Muscle of back (tissue), 11 donors: Measurements from ENCODE around the gene DYNLT2B. TPM values are rescaled to one million over a fixed set of nuclear protein-coding genes. Genes with fewer than 3 reads are reported as not detected.
"Not testable (repeated sequence)": the region's sequence is repeated elsewhere in the genome, so short reads cannot be mapped to it uniquely, and the experiment has no call there.

ENCODE experiments used
- DNase-seq, 3 donors: peaks; one replicate each; pipeline versions ENCODE4 v3.0.0 to v3.0.0-alpha.2; 2013
- polyA plus RNA-seq, 10 donors: library from polyadenylated mRNA; unstranded; fragments of 120-200 nt; gene quantifications; one replicate each; pipeline ENCODE4 v1.2.1, GENCODE V29; 2013; ENCODE audit not compliant: insufficient read length in 10 of 10

DYNLT2B gene
- polyA plus RNA-seq, 10 donors = 6.9 to 15.8 (median 9.5) TPM

- no peak for DNase-seq
Measured at GRCh38 chr3:196332168-196332567, 14.1 kb upstream of the DYNLT2B start.

GRCh38 chr3:196327405-196327804 is 9.4 kb upstream of the DYNLT2B start:
- no peak for DNase-seq

- DNase-seq = no peak
Measured at GRCh38 chr3:196326936-196327335, 8.9 kb upstream of the DYNLT2B start.

DNA sequence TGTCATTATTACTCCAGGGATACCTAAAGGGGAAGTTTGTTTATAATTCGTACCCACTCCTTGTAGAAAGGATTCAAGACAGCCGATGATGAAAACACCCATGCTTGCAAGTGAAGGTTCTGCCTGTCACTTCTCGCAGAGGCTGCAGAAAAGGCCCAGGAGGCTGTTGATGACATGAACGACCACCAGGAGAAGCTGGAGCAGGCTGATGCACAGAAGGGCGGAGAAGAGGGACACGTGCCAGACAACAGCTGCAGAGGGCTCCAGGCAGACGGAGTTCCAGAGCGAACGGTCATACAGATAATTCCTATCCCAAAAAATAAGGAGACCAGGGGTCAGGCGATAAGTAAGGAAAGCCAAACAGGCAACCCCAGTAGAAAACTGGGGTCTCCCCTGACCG is 5.7 kb upstream of the DYNLT2B start:
- DNase-seq = peak; percentile 59 to 77 (median 66)

DNA sequence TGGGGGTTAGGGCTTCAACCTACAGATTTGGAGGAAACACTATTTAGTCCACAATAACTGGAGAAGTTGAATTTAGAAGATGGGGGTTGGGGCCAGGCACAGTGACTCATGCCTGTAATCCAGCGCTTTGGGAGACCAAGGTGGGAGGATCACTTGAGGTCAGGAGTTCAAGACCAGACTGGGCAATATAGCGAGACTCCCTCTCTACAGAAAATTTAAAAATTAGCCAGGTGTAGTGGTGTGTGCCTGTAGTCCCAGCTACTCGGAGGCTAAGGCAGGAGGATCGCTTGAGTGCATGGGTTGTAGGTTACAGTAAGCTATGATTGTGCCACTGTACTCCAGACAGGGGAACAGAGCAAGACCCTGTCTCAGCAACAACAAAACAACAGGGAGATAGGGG is 5.0 kb upstream of the DYNLT2B start:
- no peak for DNase-seq

GRCh38 chr3:196321162-196321561 is 3.1 kb upstream of the DYNLT2B start:
- no peak for DNase-seq

GRCh38 chr3:196320137-196320536 is 2.1 kb upstream of the DYNLT2B start:
- no peak for DNase-seq

- peak in 2 of 3 donors; percentile 45 to 64 for DNase-seq
Measured at GRCh38 chr3:196316799-196317686, 997 bp downstream of the DYNLT2B start.

DNA sequence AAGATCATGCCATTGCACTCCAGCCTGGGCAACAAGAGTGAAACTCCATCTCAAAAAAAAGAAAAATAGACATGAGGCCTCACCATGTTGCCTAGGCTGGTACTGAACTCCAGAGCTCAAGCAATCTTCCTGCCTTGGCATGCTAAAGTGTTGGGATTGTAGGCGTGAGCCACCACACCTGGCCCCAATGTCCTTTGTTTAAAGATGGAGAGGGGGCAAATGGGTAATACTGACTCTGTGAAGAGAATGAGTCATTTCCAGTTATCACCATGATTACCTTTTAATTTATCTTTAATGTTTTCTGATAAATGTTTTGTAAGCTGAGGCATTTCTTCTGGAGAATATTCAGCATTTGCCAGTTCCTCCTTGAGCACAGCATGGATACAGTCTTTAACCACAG is 2.2 kb downstream of the DYNLT2B start:
- no peak for DNase-seq

DNA sequence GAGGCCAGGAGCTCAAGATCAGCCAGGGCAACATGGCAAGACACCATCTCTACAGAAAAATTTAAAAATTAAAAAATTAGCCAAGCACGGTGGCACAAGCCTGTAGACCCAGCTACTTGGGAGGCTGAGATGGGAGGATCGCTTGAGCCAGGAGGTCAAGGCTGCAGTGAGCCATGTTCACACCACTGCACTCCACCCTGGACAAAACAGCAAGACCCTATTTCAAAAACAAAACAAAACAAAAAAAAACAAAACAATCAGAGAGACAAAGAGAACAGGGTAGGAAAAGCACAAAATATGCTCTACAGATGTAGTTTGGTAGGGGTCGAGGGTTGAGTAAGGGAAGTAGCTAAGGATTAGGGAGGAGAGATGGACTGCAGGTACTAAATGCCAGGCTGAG is 3.4 kb downstream of the DYNLT2B start:
- no peak for DNase-seq

- not testable (repeated sequence) for DNase-seq
Measured at GRCh38 chr3:196314086-196314485, 4.0 kb downstream of the DYNLT2B start.

DNA sequence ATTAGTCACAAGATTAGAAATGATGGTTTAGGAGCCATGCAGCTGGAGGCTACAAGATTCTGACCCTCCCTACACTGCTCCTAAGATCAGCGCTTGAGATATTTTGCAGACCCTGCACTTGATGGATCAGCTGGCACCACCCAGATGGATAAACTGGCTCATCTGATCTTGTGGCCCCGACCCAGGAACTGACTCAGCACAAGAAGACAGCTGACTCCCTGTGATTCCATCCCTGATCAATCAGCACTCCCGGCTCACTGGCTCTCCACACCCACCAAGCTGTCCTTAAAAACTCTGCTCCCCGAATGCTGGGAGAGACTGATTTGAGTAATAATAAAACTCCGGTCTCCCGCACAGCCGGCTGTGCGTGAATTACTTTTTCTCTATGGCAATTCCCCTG is 15.1 kb downstream of the DYNLT2B start:
- DNase-seq = not testable (repeated sequence)

DNA sequence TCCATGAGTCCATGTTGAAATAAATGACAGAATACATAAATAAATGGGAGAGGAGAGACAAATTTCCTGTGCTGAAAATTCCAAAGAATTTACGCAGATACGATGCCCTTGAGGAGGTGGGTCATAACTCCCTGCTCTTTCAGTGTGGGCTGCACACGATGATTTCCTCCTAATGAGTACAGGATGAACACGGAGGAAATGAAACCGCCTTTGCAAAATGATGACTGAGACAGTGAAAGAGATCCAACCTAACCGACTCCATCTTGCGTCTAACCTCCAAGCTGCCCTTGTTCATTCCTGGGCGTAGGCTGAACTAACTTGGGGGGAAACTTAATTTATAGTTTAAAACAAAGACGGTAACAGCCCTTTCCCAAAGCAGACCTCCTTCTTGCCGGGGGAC is 15.5 kb downstream of the DYNLT2B start:
- not testable (repeated sequence) for DNase-seq

DNA sequence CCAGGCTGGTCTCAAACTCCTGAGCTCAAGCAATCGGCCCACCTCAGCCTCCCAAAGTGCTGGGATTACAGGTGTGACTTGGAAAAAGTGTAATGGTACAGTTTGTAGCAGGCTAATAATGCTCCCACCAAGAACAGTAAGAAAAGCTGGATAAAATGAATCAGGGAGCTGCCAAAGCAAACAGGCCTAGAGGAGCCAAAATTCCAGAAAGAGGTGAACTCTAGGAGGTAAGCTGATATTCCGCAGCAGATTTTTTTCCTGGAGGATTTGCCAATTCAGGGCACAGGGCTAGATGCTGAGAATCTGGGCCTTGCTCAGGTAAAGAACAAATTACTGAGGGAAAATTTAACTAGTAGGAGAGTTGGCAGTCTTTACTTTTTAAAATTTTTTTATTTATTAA is 19.5 kb downstream of the DYNLT2B start:
- no peak for DNase-seq

DNA sequence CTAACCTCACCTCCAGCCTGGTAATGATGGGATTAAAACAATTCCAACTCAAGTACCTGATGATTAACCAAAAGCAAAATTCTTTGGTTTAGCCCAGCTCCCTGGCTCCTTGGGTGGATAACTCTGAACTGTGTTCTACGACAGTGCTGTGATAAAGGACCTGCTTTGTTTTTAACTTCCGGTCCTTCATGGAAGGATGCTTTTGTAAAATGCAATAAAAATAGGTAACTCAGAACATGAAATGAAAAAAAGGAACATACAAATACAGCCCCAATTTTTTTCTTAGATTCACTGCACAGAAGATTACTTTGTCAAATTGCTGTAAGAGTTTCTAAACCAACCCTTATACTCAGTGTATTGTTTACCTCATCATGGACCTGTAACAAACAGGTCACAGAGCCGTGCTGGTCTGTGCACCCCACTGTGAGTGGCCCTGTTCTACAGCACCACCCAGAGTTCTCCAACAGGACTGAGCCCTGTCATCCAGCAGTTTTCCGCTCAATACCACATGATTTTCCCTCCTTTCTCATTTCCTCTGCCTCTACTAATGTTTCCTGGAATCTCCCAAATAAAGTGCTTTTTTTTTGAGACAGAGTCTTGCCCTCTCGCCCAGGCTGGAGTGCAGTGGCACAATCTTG is 25.6 kb downstream of the DYNLT2B start:
- no peak for DNase-seq

- peak in 2 of 3 donors; percentile 45 to 69 for DNase-seq
Measured at GRCh38 chr3:196288141-196288460, 29.9 kb downstream of the DYNLT2B start.

GRCh38 chr3:196287440-196288140 is 30.4 kb downstream of the DYNLT2B start, which contains the start of gene PCYT1A:
TSS of gene PCYT1A (minus strand) at chr3:196287726. CDS start at chr3:196270531, 17,195 bp downstream.
- DNase-seq = peak; percentile 95 to 98 (median 96)

DNA sequence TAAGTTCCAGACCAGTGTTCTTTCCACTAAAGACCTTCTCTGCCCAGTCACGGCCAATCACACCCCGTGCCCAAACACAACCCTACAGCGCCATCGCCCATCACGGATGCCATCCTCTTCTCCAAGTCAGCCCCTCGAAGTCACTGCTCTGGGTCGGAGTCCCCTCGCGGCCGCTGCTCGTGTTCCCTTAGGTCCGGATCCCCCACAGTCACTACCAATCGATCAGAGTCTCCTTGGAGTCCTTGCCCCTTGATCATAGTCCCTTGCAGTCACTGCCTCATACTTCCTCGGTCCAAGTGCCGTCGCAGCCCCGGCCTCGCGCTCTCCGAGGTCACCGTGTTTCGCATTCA is 31.0 kb downstream of the DYNLT2B start:
- DNase-seq = peak in 1 of 3 donors; percentile 4

DNA sequence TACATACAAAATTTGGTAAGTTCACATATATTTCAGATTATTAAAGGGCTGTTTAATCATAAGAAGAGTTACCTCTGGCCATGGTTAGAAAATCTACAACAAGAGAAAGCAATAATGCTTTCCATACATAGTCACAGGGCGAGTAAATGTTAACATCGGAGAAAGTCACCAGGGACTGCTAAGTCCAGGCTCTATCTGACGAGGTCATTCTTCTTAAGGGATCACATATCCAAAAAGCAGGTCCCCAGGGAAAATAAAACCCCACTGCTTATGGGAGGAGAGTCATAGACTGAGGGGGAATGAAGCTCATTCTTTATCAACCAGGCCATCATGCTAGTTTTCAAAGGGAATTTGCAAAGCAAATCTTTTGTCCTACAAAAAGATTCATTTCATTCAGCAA is 33.6 kb downstream of the DYNLT2B start:
- DNase-seq = no peak

DNA sequence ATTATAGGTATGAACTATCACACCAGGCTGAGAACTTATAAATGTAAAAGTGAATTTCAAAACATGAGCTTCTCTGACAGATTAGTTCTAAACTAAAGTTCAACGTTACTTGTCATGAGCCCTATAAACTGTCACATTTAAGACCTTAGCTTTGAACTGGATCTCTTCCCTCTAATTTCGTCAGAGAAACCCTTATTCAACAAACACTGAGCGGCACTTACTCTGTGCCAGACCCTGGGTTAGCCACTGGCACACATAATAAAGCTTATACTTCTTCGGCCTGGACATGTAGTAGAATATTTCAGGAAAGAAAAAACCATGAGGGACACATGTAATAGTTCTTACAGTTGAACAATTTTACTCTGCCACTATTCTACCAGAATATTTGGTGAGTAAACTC is 36.1 kb downstream of the DYNLT2B start:
- no peak for DNase-seq

DNA sequence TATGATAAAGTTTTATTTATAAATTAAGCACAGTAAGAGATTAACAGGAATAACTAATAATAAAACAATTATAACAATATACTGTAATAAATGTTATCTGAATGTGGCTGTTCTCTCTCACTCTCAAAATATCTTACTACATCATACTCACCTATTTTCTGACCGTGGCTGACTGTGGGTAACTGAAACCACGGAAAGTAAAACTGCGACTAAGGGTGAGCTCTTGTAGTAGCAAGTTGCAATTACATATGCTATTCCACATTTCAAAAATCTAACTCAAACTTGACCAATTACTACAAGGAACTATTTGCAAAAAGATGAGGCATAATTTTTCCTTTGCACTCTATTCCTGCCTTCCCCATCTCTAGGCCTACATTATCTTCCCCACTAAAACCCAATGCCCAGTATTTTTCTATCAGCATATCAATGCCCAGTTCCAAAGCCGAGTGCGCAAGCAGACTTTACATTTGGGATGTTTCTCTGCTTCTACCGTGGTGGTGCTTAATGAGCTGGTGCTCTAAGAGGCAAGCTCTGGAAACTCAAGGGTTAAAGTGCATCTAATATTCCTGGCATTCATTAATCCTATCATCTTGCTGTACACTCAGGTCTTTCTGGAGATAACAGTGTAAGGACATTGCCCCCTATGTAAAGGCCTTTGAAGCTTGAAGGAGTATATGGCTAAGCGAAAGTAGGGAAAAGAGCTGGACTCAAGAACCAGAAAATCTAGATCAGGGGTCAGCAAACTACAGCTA is 37.2 kb downstream of the DYNLT2B start:
- DNase-seq = no peak

DNA sequence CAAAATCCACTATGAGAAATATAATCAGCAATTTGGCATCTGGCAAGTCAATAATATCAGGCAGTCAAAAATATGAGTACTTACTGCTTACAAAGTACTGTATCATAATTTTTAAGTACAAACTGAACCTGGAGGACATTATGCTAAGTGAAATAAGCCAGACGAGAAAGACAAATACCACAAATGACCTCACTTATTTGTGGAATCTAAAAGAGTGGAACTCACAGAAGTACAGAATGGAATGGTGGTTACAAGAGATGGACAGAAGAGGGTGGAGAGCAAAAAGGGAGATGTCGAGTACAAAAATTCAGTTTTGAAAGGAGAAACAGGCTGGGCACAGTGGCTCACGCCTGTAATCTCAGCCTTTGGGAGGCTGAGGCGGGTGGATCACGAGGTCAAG is 42.9 kb downstream of the DYNLT2B start:
- no peak for DNase-seq
